CD8-positive, alpha-beta memory T cell (primary cell): ENCODE measurements around the gene PPP2R5E. TPM values are rescaled to one million over a fixed set of nuclear protein-coding genes. Genes with fewer than 3 reads are reported as not detected.

Experiments
- CTCF ChIA-PET: fragments of 350-600 bp; sonication (Branson Sonifier 250); formaldehyde crosslinking; loops from one replicate; lab custom pipeline; 2021; ENCODE audit warnings: antibody characterized with exemption; lab: Charles Lee
- POLR2A ChIA-PET: fragments of 350-600 bp; sonication (Branson Sonifier 250); formaldehyde crosslinking; loops from one replicate; lab custom pipeline; 2021; ENCODE audit warnings: antibody characterized with exemption; lab: Charles Lee
- DNase-seq, 5 donors: peaks; one replicate each; pipeline versions ENCODE4 v3.0.0 to v3.0.0-alpha.2; 2020 to 2022; ENCODE audit warnings: mixed read lengths in 1 of 5
- H3K27ac ChIP-seq: one replicate; pipeline ENCODE4 v1.7.0; 2013; ENCODE audit warnings: low read depth, mild to moderate bottlenecking, low read length, moderate library complexity
- H3K27me3 ChIP-seq: 2 replicates; pipeline ENCODE4 v1.7.0; 2013; ENCODE audit warnings: low read length, mild to moderate bottlenecking; ENCODE audit not compliant: insufficient read depth, poor library complexity, severe bottlenecking
- H3K36me3 ChIP-seq: 2 replicates; pipeline ENCODE4 v1.7.0; 2013; ENCODE audit warnings: mild to moderate bottlenecking, low read length, moderate library complexity; ENCODE audit not compliant: insufficient read depth
- H3K4me1 ChIP-seq: 2 replicates; pipeline ENCODE4 v1.7.0; 2013; ENCODE audit warnings: mild to moderate bottlenecking, low read length, moderate library complexity; ENCODE audit not compliant: insufficient read depth
- H3K4me3 ChIP-seq: 2 replicates; pipeline ENCODE4 v1.7.0; 2013; ENCODE audit warnings: mild to moderate bottlenecking, low read length
- H3K9me3 ChIP-seq: 2 replicates; pipeline ENCODE4 v1.7.0; 2013; ENCODE audit warnings: mild to moderate bottlenecking, low read length
- H3K27ac Mint-ChIP-seq, 8 donors: one replicate each; pipeline ENCODE4 v1.8.0; 2020 to 2021; ENCODE audit warnings: mixed read lengths in 8 of 8, mild to moderate bottlenecking in 6 of 8, inconsistent platforms in 3 of 8, moderate library complexity in 3 of 8
- H3K27me3 Mint-ChIP-seq, 2 donors: one replicate each; pipeline ENCODE4 v1.8.0; 2020 to 2021; ENCODE audit warnings: mixed read lengths in 2 of 2, mild to moderate bottlenecking in 1 of 2, moderate library complexity in 1 of 2
- H3K36me3 Mint-ChIP-seq, 3 donors: one replicate each; pipeline ENCODE4 v1.8.0; 2020 to 2021; ENCODE audit warnings: mixed read lengths in 3 of 3, inconsistent platforms in 1 of 3, mild to moderate bottlenecking in 1 of 3
- H3K4me1 Mint-ChIP-seq, 3 donors: one replicate each; pipeline ENCODE4 v1.8.0; 2020 to 2021; ENCODE audit warnings: mixed read lengths in 3 of 3, inconsistent platforms in 1 of 3, mild to moderate bottlenecking in 1 of 3
- H3K4me3 Mint-ChIP-seq, 7 donors: one replicate each; pipeline ENCODE4 v1.8.0; 2020 to 2021; ENCODE audit warnings: mixed read lengths in 7 of 7, mild to moderate bottlenecking in 6 of 7, moderate library complexity in 4 of 7, inconsistent platforms in 2 of 7
- H3K9me3 Mint-ChIP-seq, 5 donors: one replicate each; pipeline ENCODE4 v1.8.0; 2020 to 2022; ENCODE audit warnings: mixed read lengths in 5 of 5, mild to moderate bottlenecking in 3 of 5, moderate library complexity in 2 of 5, inconsistent platforms in 1 of 5
- polyA plus RNA-seq: library from polyadenylated mRNA; unstranded; fragments of 300-500 nt; fragmentation: Illumina TruSeq; gene quantifications from one replicate; pipeline ENCODE4 v1.2.3, GENCODE V29; 2021
- total RNA-seq, 2 experiments: library from RNA; stranded (reverse); gene quantifications; one replicate each; pipeline ENCODE4 v1.2.3, GENCODE V29; 2021

Gene PPP2R5E
- total and polyA plus RNA-seq, 3 experiments from 2014 or later = 39.3 to 56.5 (median 55.0) TPM

DNA sequence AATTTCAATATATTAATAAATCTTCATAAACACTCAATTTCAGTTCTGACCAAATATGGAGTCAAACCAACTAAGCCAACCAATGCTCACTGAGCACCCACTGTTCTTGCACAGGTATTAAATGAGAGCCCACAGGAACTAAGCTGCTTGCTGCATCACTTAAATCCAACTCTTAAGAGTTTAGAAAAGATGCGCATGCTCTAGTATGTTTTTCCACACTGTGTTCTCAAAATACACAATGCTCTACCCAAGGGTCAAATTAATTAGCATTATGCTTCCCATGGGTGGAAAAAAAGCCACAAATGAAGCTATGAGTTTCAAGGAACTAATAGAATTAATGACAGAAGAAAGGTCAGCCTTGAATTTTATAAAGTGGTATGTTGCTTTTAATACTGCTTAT is 220.7 kb downstream of the PPP2R5E start:
- Mint-ChIP-seq H3K27me3 (peaks cover 9 to 38% of the 10 kb centered on the region in 2 donors), H3K27ac (no peak overlapping the region), H3K4me3 (no peak overlapping the region), H3K4me1 (no peaks in the 10 kb centered on the region), H3K9me3 (no peaks in the 10 kb centered on the region), H3K36me3 (no peaks in the 10 kb centered on the region)
- no peaks in the 10 kb centered on the region for H3K9me3 ChIP-seq
- H3K36me3 ChIP-seq = no peaks in the 10 kb centered on the region
- no peak for DNase-seq
- H3K4me1 ChIP-seq = no peaks in the 10 kb centered on the region
- no peak overlapping the region for H3K4me3 ChIP-seq
- H3K27ac ChIP-seq = no peak overlapping the region
- no peaks in the 10 kb centered on the region for H3K27me3 ChIP-seq
- CTCF ChIA-PET = no interaction called here
- POLR2A ChIA-PET = no interaction called here

Other genes with a start within 250 kb of the PPP2R5E start
- not detected for gene GPHB5, start 224.4 kb downstream of the PPP2R5E start, total RNA-seq
- gene GPHB5, start 224.4 kb downstream of the PPP2R5E start, polyA plus RNA-seq = not detected
- 10 to 100 TPM; 28.9 to 30.6 TPM for gene WDR89, start 98.5 kb upstream of the PPP2R5E start, total RNA-seq
- 18.3 TPM for gene WDR89, start 98.5 kb upstream of the PPP2R5E start, polyA plus RNA-seq
- 10 to 100 TPM; 12.4 to 13.9 TPM for gene SGPP1, start 184.7 kb upstream of the PPP2R5E start, total RNA-seq
- gene SGPP1, start 184.7 kb upstream of the PPP2R5E start, polyA plus RNA-seq = 15.1 TPM